ENCODE data around the gene WDR37. TPM values are rescaled to one million over a fixed set of nuclear protein-coding genes. Genes with fewer than 3 reads are reported as not detected.

The WDR37 gene
- total and polyA plus RNA-seq, 12 donors: 6.8 to 36.5 (median 31.4) TPM

DNA sequence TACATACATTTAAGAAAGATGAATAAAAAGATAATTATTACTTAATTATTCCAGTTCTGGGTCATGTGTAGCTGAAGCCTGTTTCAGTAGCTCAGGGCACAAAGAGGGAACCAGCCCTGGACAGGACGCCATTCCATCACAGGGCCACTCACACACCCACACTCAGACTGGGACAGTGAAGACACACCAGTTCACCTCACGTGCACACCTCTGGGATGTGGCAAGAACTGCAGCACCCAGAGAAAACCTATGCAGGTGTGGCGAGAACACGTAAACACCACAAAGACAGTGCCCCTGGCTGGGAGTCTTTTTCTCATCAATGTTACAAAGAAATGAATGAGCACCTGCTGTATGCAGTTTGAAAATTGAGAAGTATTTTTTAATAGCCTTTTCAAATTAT is 5.6 kb upstream of the WDR37 start:
- no peaks in the 10 kb centered on the region for H3K9me3 ChIP-seq
- H3K27ac ChIP-seq: peak overlapping the region in 5 of 10 donors; percentile 95 to 100 (median 98)
- ATAC-seq: no peak
- peak overlapping the region in 6 of 10 donors; percentile 81 to 93 (median 89) for H3K4me3 ChIP-seq
- DNase-seq: no peak
- peaks cover 5 to 73% (median 52%) of the 10 kb centered on the region in 9 donors for H3K4me1 ChIP-seq
- intact Hi-C loops (cut with DNase I): loop anchor here in 2 of 10 donors (5.0 to 10.0 kb wide), 2 partner anchors 63 to 116 kb away; partner anchors contain the start of genes GTPBP4 (in 1 of the 2) and LARP4B (in 1 of the 2)
- 72 to 77% methylated on average over 4 of the region's 4 CpGs for WGBS, 2 donors
- TF ChIP-seq, protein P1, sequence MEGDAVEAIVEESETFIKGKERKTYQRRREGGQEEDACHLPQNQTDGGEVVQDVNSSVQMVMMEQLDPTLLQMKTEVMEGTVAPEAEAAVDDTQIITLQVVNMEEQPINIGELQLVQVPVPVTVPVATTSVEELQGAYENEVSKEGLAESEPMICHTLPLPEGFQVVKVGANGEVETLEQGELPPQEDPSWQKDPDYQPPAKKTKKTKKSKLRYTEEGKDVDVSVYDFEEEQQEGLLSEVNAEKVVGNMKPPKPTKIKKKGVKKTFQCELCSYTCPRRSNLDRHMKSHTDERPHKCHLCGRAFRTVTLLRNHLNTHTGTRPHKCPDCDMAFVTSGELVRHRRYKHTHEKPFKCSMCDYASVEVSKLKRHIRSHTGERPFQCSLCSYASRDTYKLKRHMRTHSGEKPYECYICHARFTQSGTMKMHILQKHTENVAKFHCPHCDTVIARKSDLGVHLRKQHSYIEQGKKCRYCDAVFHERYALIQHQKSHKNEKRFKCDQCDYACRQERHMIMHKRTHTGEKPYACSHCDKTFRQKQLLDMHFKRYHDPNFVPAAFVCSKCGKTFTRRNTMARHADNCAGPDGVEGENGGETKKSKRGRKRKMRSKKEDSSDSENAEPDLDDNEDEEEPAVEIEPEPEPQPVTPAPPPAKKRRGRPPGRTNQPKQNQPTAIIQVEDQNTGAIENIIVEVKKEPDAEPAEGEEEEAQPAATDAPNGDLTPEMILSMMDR (IDR thresholded peaks at IDR 0.05): no peak
- H3K36me3 ChIP-seq: peaks cover 0 to 46% (median 5%) of the 10 kb centered on the region in 9 donors
- H3K27me3 ChIP-seq: no peaks in the 10 kb centered on the region

DNA sequence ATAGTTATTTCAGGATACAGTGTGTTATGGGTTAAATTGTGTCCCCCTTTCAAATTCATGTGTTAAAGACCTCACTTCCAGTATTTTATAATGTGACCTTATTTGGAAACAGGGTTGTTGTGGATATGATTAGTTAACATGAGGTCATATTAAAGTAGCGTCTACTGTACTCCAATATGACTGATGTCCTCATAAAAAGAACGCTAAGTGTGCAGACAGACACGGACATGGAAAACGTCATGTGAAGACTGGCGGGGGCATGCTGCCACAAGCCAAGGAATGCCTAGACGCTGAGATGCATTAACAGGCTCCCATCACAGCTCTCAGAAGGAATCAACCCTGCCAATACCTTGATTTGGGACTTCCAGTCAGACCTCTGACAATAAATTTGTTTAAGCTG is 1.5 kb upstream of the WDR37 start:
- Histone ChIP-seq H3K36me3 (peaks cover 0 to 52% (median 5%) of the 10 kb centered on the region in 9 donors), H3K4me1 (peaks cover 8 to 83% (median 66%) of the 10 kb centered on the region in 9 donors), H3K27ac (peak overlapping the region in 1 of 10 donors; percentile 99), H3K27me3 (no peaks in the 10 kb centered on the region), H3K9me3 (no peaks in the 10 kb centered on the region), H3K4me3 (peak overlapping the region in 6 of 10 donors; percentile 91 to 97 (median 94))
- ATAC-seq (no peak), DNase-seq (no peak)
- 47 to 49% methylated on average over 6 of the region's 6 CpGs for WGBS, 2 donors
- intact Hi-C loops (cut with DNase I): loop anchor here in 2 of 10 donors (5.0 to 10.0 kb wide), 2 partner anchors 67 to 120 kb away; partner anchors contain the start of genes GTPBP4 (in 1 of the 2) and LARP4B (in 1 of the 2)
- TF ChIP-seq, protein P1 (IDR thresholded peaks at IDR 0.05): no peak

DNA sequence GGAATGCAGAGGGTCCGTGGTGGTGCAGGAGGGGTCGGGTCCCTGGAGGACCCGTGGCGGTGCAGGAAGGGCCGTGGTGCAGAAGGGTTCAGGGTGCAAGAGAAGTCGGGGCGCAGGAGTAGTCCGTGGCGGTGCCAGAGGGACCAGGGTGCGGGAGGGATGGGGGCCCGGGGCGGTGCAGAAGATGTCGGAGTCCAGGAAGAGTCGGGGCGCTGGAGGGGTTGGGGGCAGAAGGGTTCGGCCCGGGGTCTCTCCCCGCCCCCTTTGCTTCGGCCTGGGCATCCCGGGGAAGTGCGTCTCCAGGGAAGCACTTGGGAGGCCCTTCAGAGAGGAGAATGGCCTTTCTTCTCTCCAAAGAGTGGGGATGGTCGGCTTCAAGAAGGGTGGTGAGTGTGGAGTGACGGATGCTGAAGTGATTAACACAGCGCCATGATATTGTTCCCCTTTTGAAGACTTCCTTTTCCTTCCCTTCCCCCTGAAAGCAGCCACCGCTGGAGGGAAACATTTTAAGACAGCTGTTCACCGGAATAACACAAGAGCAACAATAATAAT is 997 bp downstream of the WDR37 start:
- H3K27me3 ChIP-seq: no peaks in the 10 kb centered on the region
- H3K9me3 ChIP-seq: no peaks in the 10 kb centered on the region
- TF ChIP-seq, protein P1 (IDR thresholded peaks at IDR 0.05): no peak
- peaks cover 8 to 82% (median 61%) of the 10 kb centered on the region in 9 donors for H3K4me1 ChIP-seq
- DNase-seq (peak in 1 of 2 donors; percentile 17), ATAC-seq (peak; percentile 2 to 54 (median 38))
- intact Hi-C loops (cut with DNase I): loop anchor here in 1 of 10 donors (10.0 kb wide), 1 partner anchor 122 kb away; the partner anchor contains the start of gene LARP4B
- 0 to 2% methylated on average over 26 of the region's 26 CpGs for WGBS, 2 donors
- H3K36me3 ChIP-seq: peaks cover 0 to 36% (median 1%) of the 10 kb centered on the region in 9 donors
- H3K4me3 ChIP-seq: peak overlapping the region; percentile 54 to 97 (median 91)
- H3K27ac ChIP-seq: peak overlapping the region; percentile 92 to 100 (median 99)

DNA sequence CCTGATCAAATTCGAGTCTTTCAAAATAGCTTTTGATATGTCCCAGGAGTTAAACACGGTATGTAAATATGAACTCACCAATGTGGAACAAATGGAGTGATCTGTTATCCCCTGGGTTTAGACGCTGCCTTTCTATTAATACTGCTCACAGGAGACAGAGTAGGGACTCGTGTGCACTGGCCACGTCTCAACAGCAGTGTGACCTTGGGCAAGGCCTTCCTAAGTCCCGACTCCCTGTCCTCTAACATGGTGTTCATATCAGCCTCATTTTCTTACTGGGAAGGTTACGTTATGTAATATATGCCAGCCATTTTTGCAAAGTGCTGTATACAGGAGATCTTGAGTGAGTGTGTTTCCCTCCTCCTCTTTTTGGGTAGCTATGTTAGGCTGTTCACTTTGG is 1.8 kb downstream of the WDR37 start:
- no peaks in the 10 kb centered on the region for H3K27me3 ChIP-seq
- ATAC-seq: peak in 7 of 8 donors; percentile 34 to 77 (median 56)
- 35 to 45% methylated on average over 7 of the region's 7 CpGs for WGBS, 2 donors
- H3K27ac ChIP-seq: peak overlapping the region; percentile 92 to 100 (median 99)
- peaks cover 8 to 86% (median 65%) of the 10 kb centered on the region in 9 donors for H3K4me1 ChIP-seq
- peaks cover 0 to 28% (median 0%) of the 10 kb centered on the region in 9 donors for H3K36me3 ChIP-seq
- peak; percentile 36 for DNase-seq
- TF ChIP-seq, protein P1 (IDR thresholded peaks at IDR 0.05): no peak
- intact Hi-C loops (cut with DNase I): loop anchor here in 1 of 10 donors (10.0 kb wide), 1 partner anchor 123 kb away; the partner anchor contains the start of gene LARP4B
- H3K9me3 ChIP-seq: no peaks in the 10 kb centered on the region
- peak overlapping the region in 9 of 10 donors; percentile 54 to 97 (median 91) for H3K4me3 ChIP-seq
